ENCODE results near the gene NBPF12. TPM values are rescaled to one million over a fixed set of nuclear protein-coding genes. Genes with fewer than 3 reads are reported as not detected.

Gene NBPF12
- total RNA-seq, result 24.0 TPM

GRCh38 chr1:146938242-146938902, at the start of gene NBPF12:
Gene NBPF12 (plus strand): TSS chr1:146938324. CDS start chr1:146960144, 21,820 bp downstream.

Other genes with a start within 250 kb of the NBPF12 start
- 31.9 TPM for gene PRKAB2, start 234.1 kb downstream of the NBPF12 start, total RNA-seq